ENCODE measurements around the gene MBD3.

GRCh38 chr19:1556390-1557070, 36.1 kb downstream of the MBD3 start:
- TF ChIP-seq REST (IDR thresholded peaks at IDR 0.05; ENCODE audit: insufficient read depth in 1 of 2, low read depth in 2 of 2, low read length in 2 of 2), result no peak
- no peak for TF ChIP-seq TAF1 (IDR thresholded peaks at IDR 0.05; ENCODE audit: borderline replicate concordance, insufficient read depth, low read length)
- TF ChIP-seq POLR2AphosphoS5 (IDR thresholded peaks at IDR 0.05; ENCODE audit: low read depth, low read length), result no peak
- no peak for TF ChIP-seq SIN3A (IDR thresholded peaks at IDR 0.05; ENCODE audit: borderline replicate concordance, insufficient read depth, low read length)
- TF ChIP-seq FOXP2 (optimal IDR thresholded peaks at IDR 0.05; ENCODE audit: borderline replicate concordance, extremely low read depth, extremely low read length, insufficient read depth), result no peak

Data from PFSK-1 (cell line).